Measurements from ENCODE around the gene CKAP2L. TPM values are rescaled to one million over a fixed set of nuclear protein-coding genes. Genes with fewer than 3 reads are reported as not detected.
A peak's percentile ranks its signal among the peaks of the same experiment; 100 is the strongest.

CKAP2L gene
- total RNA-seq, 1 experiment from 2014 or later: 23.3 TPM

DNA sequence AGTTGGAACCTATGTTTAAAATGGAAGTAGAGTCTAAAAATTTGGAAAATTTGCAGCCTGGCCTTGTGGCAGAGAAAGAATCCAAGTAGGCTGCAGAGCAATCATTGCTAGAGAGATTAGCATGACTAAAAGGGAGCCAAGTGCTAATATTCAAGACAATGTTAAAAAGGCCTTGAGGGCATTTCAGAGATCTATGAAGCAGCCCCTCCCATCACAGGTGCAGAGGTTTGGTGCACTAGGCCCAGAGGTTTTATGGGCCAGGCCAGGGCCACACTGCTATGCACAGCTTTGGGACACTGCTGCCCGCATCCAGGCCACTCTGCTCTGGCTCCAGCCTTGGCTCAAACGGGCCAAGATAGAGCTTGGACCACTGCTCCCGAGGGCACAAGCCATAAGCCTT, 26.6 kb upstream of the CKAP2L start:
- Histone ChIP-seq H3K56ac (ENCODE audit: insufficient read length, low read depth, low read length) (no peak overlapping the region), H2AK5ac (ENCODE audit: insufficient read length, low read length) (no peak overlapping the region)

More for the DNA sequence above, 26.6 kb upstream of the CKAP2L start:
- Mint-ChIP-seq H3K4me1 (peaks cover 30 to 52% of the 10 kb centered on the region in 2 experiments), H3K36me3 (ENCODE audit: insufficient read depth in 1 of 3, low read depth in 3 of 3) (peaks cover 1 to 5% (median 3%) of the 10 kb centered on the region in 3 experiments; a peak in 4 of 7 replicates), H3K9me3 (peaks cover 4 to 6% of the 10 kb centered on the region in 2 experiments; a peak in 4 of 5 replicates), H3K4me3 (no peak overlapping the region), H3K27me3 (ENCODE audit: low read depth) (no peaks in the 10 kb centered on the region), H3K27ac (peak overlapping the region in 2 of 3 experiments; percentile 6 to 38; a peak in 1 of 7 replicates)
- no peak overlapping the region for H3K23ac ChIP-seq (ENCODE audit: insufficient read length, low read depth, low read length)
- no peaks in the 10 kb centered on the region for H3K27me3 ChIP-seq (ENCODE audit: insufficient read depth, low read length)
- no peaks in the 10 kb centered on the region for H3K9me3 ChIP-seq (ENCODE audit: control insufficient read depth, low read depth, low read length)
- no peak overlapping the region for H2AFZ ChIP-seq (ENCODE audit: low read length)
- H3K4me1 ChIP-seq (ENCODE audit: insufficient read depth, low read length): no peaks in the 10 kb centered on the region
- no peak overlapping the region for H4K91ac ChIP-seq (ENCODE audit: insufficient read length, low read depth, low read length)
- no peak overlapping the region for H2BK12ac ChIP-seq (ENCODE audit: insufficient read length, low read depth, low read length)
- H2BK5ac ChIP-seq (ENCODE audit: insufficient read length, low read length): no peak overlapping the region
- H2BK20ac ChIP-seq (ENCODE audit: low read depth, low read length, poor library complexity, severe bottlenecking): no peak overlapping the region
- peak; percentile 51 for DNase-seq
- H4K20me1 ChIP-seq (ENCODE audit: control insufficient read depth, insufficient read depth, insufficient read length): no peaks in the 10 kb centered on the region
- no peaks in the 10 kb centered on the region for H3K79me2 ChIP-seq (ENCODE audit: insufficient read depth, low read length)
- no peak overlapping the region for H3K18ac ChIP-seq (ENCODE audit: insufficient read length, low read depth, low read length)
- TF ChIP-seq, protein P1, sequence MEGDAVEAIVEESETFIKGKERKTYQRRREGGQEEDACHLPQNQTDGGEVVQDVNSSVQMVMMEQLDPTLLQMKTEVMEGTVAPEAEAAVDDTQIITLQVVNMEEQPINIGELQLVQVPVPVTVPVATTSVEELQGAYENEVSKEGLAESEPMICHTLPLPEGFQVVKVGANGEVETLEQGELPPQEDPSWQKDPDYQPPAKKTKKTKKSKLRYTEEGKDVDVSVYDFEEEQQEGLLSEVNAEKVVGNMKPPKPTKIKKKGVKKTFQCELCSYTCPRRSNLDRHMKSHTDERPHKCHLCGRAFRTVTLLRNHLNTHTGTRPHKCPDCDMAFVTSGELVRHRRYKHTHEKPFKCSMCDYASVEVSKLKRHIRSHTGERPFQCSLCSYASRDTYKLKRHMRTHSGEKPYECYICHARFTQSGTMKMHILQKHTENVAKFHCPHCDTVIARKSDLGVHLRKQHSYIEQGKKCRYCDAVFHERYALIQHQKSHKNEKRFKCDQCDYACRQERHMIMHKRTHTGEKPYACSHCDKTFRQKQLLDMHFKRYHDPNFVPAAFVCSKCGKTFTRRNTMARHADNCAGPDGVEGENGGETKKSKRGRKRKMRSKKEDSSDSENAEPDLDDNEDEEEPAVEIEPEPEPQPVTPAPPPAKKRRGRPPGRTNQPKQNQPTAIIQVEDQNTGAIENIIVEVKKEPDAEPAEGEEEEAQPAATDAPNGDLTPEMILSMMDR (conservative IDR thresholded peaks at IDR 0.05): no peak
- H3K27ac ChIP-seq (ENCODE audit: insufficient read length, low read depth, low read length): no peak overlapping the region
- no peak overlapping the region for H3K9ac ChIP-seq (ENCODE audit: extremely low read depth, insufficient read length, low read length)
- no peak overlapping the region for H3K4me2 ChIP-seq (ENCODE audit: insufficient read depth, insufficient read length, low read length)
- H3T11ph ChIP-seq (ENCODE audit: low read length): no peak overlapping the region
- H3K23me2 ChIP-seq (ENCODE audit: insufficient read length, low read depth, low read length, poor library complexity, severe bottlenecking): no peaks in the 10 kb centered on the region
- H4K8ac ChIP-seq (replicated peaks; ENCODE audit: insufficient read length, low read depth, low read length): no peak overlapping the region
- H4K5ac ChIP-seq (ENCODE audit: insufficient read length, low read depth, low read length): no peak overlapping the region
- no peak overlapping the region for H2BK15ac ChIP-seq (ENCODE audit: low read depth, low read length)
- H3K14ac ChIP-seq (ENCODE audit: insufficient read depth, low read length): no peak overlapping the region; the same call in 1 of the 2 replicates
- WGBS (ENCODE audit: extremely low coverage, insufficient read length, low lambda C conversion rate): no CpG with 5 or more reads among the region's 3 CpGs
- H2BK120ac ChIP-seq (ENCODE audit: low read depth, low read length, poor library complexity, severe bottlenecking): no peak overlapping the region
- no peaks in the 10 kb centered on the region for H3K79me1 ChIP-seq (ENCODE audit: insufficient read depth, low read depth, low read length, poor library complexity, severe bottlenecking)
- no peak overlapping the region for H3K4ac ChIP-seq (ENCODE audit: low read depth, low read length)
